ENCODE results near the gene KBTBD8.

Gene KBTBD8

GRCh38 chr3:66997560-66998112 is 471 bp upstream of the KBTBD8 start:
- in situ Hi-C loops (cut with MboI; ENCODE audit: low sequenced_read_pairs) = no loop called here

DNA sequence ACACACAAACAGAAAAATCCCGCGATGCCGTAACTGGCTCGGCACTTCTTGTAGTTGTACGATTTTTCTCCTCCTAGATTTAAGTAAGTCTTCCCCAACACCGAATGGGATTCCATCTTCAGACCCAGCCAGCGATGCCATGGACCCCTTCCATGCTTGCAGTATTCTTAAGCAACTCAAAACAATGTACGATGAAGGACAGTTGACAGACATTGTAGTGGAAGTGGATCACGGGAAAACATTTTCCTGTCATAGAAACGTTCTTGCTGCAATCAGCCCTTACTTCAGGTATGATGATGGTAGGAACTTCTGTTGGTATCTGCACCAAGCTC is 763 bp downstream of the KBTBD8 start:
- in situ Hi-C loops (cut with MboI; ENCODE audit: low sequenced_read_pairs) = no loop called here

- in situ Hi-C loops (cut with MboI; ENCODE audit: low sequenced_read_pairs) = no loop called here
Observed at GRCh38 chr3:67000009-67000408, 1.9 kb downstream of the KBTBD8 start.

DNA sequence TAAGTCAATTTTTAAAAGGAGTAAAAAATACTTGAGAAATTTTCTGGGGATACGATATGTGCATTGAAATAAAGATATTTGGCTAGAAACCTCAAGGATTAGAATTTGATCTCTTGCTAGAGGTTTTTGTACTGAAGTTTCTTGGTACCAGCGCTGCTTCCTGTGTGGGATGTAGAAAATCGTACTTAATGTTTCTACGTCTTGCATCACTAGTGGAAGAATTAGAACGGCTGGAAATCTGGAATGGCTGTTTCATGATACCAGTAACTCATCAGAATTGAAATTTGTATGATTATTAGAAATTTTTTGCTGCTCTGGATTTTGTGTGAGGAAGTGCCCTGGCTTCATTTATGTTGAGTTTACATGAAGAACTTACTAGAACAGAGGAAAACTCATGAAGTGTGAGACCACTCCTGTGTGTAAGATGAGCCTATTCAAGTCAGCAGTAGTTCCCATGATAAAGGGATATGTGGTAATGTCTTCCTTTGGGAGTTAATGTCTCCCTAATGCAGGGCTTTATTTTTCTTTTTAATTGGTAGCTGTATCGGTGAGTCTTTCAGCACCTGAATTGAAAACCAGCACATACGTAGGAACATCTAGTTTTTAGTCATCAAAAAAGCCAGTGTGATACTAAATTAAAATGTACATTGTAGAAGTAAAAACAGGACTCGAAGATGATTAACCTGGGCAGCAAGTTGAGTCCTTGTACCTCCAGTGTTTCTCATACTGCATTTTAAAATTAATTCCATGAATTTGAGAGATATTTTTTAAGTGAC is 3.2 kb downstream of the KBTBD8 start:
- in situ Hi-C loops (cut with MboI; ENCODE audit: low sequenced_read_pairs) = no loop called here

DNA sequence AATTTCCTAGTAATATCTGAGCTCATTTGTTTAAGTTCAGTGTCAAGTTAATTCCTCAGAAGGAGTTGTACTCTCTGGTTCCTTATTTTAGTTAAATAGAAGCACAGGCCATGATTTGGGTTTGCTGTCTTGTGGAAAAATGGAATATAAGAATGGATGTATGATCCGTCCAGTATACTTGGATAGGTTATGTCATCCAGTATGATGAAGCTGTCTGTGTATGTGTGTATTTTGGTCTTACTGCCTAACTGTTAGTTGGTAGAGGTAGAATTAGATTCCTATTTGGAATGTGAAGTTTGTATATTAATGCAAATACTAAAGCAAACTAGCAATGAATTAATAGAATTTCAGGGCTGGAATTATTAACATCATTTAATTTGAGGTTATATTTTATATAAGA is 7.9 kb downstream of the KBTBD8 start:
- in situ Hi-C loops (cut with MboI; ENCODE audit: low sequenced_read_pairs) = no loop called here

DNA sequence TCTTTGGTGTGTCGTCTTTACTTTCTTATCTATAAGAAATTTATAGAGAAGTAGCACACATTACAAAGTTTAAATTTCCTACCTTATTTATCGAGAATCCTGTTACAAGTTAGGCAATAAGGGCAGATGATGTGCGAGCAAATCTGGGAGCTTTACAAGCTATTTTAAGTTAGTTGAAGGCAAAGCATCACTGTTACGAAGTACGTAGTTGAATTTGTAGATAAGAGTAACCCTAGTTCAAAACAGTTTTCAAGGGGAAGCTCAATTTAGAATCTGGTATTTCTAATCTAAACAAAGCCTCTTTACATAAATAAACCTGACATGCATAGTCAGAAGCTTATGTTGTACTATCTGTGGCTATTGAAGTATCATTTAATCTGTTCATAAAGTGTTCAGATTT is 8.4 kb downstream of the KBTBD8 start:
- in situ Hi-C loops (cut with MboI; ENCODE audit: low sequenced_read_pairs) = no loop called here

- in situ Hi-C loops (cut with MboI; ENCODE audit: low sequenced_read_pairs) = no loop called here
Observed at GRCh38 chr3:67008388-67008787, 10.3 kb downstream of the KBTBD8 start.

DNA sequence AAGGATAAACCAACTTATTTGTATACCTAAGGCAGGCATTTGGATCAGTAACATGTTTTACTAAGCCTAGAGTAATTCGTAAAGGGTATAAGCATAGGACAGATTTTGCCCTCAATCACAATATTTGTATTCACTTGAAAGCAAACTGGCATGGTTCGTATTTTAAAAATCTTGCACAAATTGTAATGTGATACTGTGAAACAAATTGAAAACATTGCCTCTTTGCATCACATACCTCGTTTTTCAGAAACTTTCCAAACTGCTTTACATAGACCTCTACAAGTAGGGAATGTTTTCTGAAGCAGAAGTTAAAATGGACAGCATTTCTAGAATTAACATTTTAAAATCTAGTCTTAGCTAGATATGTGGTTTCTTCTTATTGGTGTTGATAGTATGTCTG is 11.6 kb downstream of the KBTBD8 start:
- in situ Hi-C loops (cut with MboI; ENCODE audit: low sequenced_read_pairs) = no loop called here

- in situ Hi-C loops (cut with MboI; ENCODE audit: low sequenced_read_pairs) = no loop called here
Observed at GRCh38 chr3:67011414-67012131, 13.5 kb downstream of the KBTBD8 start.

DNA sequence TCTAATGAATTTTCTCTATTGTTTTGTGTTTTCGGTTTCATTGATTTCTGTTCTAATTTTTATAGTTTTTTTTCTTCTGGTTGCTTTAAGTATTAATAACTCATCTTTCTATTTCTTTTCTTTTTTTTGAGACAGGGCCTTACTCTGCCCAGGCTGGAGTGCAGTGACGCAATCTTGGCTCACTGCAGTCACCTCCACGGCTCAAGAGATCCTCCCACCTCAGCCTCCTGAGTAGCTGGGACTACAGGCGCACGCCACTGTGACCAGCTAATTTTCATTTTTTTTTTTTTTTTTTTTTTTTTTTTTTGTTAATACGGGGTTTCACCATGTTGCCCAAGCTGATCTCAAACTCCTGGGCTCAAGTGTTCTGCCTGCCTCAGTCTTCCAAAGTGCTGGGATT is 14.5 kb downstream of the KBTBD8 start:
- in situ Hi-C loops (cut with MboI; ENCODE audit: low sequenced_read_pairs) = no loop called here

GRCh38 chr3:67015702-67016484 is 17.8 kb downstream of the KBTBD8 start:
- in situ Hi-C loops (cut with MboI; ENCODE audit: low sequenced_read_pairs) = no loop called here

GRCh38 chr3:67016522-67017080 is 18.5 kb downstream of the KBTBD8 start:
- in situ Hi-C loops (cut with MboI; ENCODE audit: low sequenced_read_pairs) = no loop called here

- in situ Hi-C loops (cut with MboI; ENCODE audit: low sequenced_read_pairs) = no loop called here
Observed at GRCh38 chr3:67017211-67017610, 19.1 kb downstream of the KBTBD8 start.

GRCh38 chr3:67018105-67018788 is 20.1 kb downstream of the KBTBD8 start:
- in situ Hi-C loops (cut with MboI; ENCODE audit: low sequenced_read_pairs) = no loop called here

- in situ Hi-C loops (cut with MboI; ENCODE audit: low sequenced_read_pairs) = no loop called here
Observed at GRCh38 chr3:67018789-67019526, 20.9 kb downstream of the KBTBD8 start.

DNA sequence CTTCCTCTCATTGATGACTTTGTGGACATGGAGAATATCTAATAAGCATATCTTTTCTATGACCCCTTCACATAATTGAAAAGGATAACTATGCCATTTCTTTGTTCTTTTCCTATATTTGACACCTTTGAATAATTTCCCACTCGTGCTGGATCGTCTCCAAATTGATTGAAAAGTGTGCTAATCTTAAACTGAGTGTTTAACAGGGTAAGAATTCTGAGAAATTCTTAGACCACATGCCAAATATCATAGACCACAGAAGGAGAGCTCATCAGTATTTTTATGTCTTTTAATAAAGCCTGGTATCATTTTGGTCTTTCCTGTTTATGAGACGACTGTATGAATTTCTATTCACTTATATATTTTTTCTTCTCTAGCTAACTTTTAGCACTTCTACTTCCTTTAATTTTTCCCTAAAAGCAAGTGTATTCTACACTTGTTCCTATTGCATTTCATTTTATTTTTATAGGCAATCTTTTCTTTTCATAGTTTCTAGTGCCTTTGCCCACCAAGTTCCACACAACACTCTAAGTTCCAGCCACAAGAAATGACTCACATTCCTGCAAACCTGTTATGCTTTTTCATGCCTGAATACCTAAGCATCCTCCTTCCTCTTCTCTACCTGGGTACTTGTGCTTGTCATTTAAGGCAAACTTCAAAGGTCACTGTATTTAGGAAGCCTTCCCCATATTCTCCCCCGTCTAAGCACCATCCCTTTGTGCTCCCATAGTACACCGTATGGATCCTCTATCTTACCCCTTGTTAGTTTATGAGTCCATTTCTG is 30.1 kb downstream of the KBTBD8 start:
- in situ Hi-C loops (cut with MboI; ENCODE audit: low sequenced_read_pairs) = no loop called here

DNA sequence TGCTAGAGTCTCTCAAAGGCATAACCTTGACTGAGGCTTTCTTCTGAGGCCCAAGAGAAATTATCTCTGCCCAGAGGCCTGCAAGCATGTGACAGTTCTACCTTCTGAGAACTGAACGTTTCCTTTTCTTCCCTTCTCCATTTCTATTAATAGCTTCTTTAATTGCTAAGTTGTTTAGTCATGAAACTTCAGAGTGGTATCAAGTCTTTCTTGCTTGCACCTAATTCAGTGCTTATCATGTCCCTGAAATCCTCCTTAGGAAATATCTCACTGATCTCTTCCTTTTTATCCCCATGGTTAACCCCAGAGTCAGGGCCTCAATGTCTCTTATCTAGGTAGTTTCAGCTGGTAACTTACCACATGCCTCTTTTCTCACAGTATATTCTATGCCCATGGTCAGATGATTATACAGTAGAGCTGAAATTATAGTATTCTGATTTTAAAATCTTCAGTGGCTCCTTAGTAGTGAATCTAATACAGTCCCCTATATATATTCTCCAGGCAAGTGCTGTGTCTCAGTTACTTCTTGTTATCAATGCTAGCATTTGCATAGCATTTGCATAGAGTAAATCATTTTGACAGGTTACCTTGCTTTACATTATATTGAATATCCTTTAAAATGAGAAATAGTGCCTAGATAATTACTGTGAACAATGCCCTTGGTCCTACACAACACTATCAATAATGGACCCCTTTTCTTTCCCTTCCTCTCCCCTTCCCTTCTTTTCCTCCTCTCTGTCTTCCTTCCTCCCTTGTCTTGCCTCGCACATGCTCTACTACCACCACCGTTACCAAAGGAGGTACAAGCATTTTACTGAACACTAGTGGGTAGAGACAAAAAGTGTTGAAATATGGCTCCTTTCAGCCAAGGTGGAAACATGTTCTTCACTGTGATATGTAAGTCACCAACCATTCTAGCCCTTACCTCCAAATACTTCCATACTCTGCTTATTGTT is 33.0 kb downstream of the KBTBD8 start:
- in situ Hi-C loops (cut with MboI; ENCODE audit: low sequenced_read_pairs) = no loop called here

DNA sequence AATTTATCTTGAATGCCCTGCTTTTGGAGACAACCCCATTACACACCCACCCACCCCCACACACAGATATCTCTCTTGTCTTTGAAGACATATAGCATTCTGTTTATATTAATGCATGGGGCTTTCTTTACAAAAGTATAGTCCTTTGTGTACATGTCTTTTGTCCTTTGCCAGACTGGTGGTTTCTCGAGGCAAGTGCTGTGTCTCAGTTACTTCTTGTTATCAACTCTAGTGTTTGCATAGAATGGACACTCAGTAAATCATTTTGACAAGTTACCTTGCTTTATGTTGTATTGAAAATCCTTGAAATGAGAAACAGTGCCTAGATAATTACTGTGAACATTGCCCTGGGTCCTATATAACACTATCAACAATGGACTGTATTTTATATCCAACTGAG is 33.9 kb downstream of the KBTBD8 start:
- in situ Hi-C loops (cut with MboI; ENCODE audit: low sequenced_read_pairs) = no loop called here

Measured in HL-60/S4 (cell line).